HG02884 (cell line): ENCODE data around the gene EPB41L3.
"Not testable (repeated sequence)": the region's sequence is repeated elsewhere in the genome, so short reads cannot be mapped to it uniquely, and the experiment has no call there.

Source experiments
- ATAC-seq: cut with Tn5 transposase; IDR thresholded peaks from one replicate; pipeline ENCODE4 v1.9.1; 2021; ENCODE audit warnings: mild to moderate bottlenecking, moderate library complexity; ENCODE audit not compliant: unreplicated experiment

Gene EPB41L3

GRCh38 chr18:5532066-5532465, 11.7 kb downstream of the EPB41L3 start:
- no peak for ATAC-seq

GRCh38 chr18:5530629-5531178, 13.1 kb downstream of the EPB41L3 start:
- ATAC-seq, result no peak

GRCh38 chr18:5529471-5529870, 14.3 kb downstream of the EPB41L3 start:
- no peak for ATAC-seq

GRCh38 chr18:5527603-5528002, 16.2 kb downstream of the EPB41L3 start:
- ATAC-seq, result no peak

GRCh38 chr18:5524660-5525059, 19.1 kb downstream of the EPB41L3 start:
- ATAC-seq, result no peak

- ATAC-seq, result no peak
Measured at GRCh38 chr18:5521000-5521399, 22.8 kb downstream of the EPB41L3 start.

GRCh38 chr18:5520464-5520863, 23.3 kb downstream of the EPB41L3 start:
- no peak for ATAC-seq

- ATAC-seq, result no peak
Measured at GRCh38 chr18:5519448-5520298, 24.1 kb downstream of the EPB41L3 start.

- no peak for ATAC-seq
Measured at GRCh38 chr18:5518899-5519371, 24.9 kb downstream of the EPB41L3 start.

GRCh38 chr18:5518179-5518770, 25.5 kb downstream of the EPB41L3 start:
- no peak for ATAC-seq

- ATAC-seq, result no peak
Measured at GRCh38 chr18:5516841-5517240, 27.0 kb downstream of the EPB41L3 start.

GRCh38 chr18:5515011-5515784, 28.6 kb downstream of the EPB41L3 start:
- no peak for ATAC-seq

GRCh38 chr18:5513947-5514346, 29.9 kb downstream of the EPB41L3 start:
- ATAC-seq, result no peak

- no peak for ATAC-seq
Measured at GRCh38 chr18:5512176-5512575, 31.6 kb downstream of the EPB41L3 start.

- not testable (repeated sequence) for ATAC-seq
Measured at GRCh38 chr18:5511541-5511940, 32.3 kb downstream of the EPB41L3 start.

GRCh38 chr18:5510135-5510846, 33.5 kb downstream of the EPB41L3 start:
- no peak for ATAC-seq

- ATAC-seq, result no peak
Measured at GRCh38 chr18:5508821-5509220, 35.0 kb downstream of the EPB41L3 start.

GRCh38 chr18:5507756-5508155, 36.0 kb downstream of the EPB41L3 start:
- no peak for ATAC-seq

- ATAC-seq, result no peak
Measured at GRCh38 chr18:5506174-5506573, 37.6 kb downstream of the EPB41L3 start.

- no peak for ATAC-seq
Measured at GRCh38 chr18:5503740-5504139, 40.1 kb downstream of the EPB41L3 start.
